Fibroblast of villous mesenchyme (primary cell): ENCODE results near the gene TMEM86B. TPM values are rescaled to one million over a fixed set of nuclear protein-coding genes. Genes with fewer than 3 reads are reported as not detected.

Experiments
- DNase-seq: peaks from one replicate; pipeline ENCODE4 v3.0.0-alpha.2; 2010; ENCODE audit warnings: low read depth
- H3K4me3 ChIP-seq: 2 replicates; pipeline ENCODE4 v1.5.1; 2011; ENCODE audit warnings: low read depth, mild to moderate bottlenecking, low read length
- CTCF ChIP-seq: IDR thresholded peaks from 2 replicates; pipeline ENCODE4 v1.5.1; 2012; ENCODE audit warnings: low read depth, mild to moderate bottlenecking, low read length; ENCODE audit not compliant: insufficient read depth
- total RNA-seq: library from RNA; depleted of rRNA; stranded (reverse); fragments of >200 nt; gene quantifications from 2 replicates; pipeline ENCODE4 v1.2.3, GENCODE V29; 2012

Gene TMEM86B
- 1.6 and 1.7 TPM in 2 replicates for total RNA-seq

GRCh38 chr19:55228403-55229031 lies at the start of gene TMEM86B:
Gene TMEM86B (minus strand): TSS chr19:55228763. CDS start chr19:55228741, 22 bp downstream.
- H3K4me3 ChIP-seq: no peak within 1 kb of the TSS
- DNase-seq: no peak
- no peak for TF ChIP-seq CTCF

GRCh38 chr19:55277494-55277893 lies 48.9 kb upstream of the TMEM86B start:
- DNase-seq: no peak
- no peak for TF ChIP-seq CTCF
- no peak overlapping the region for H3K4me3 ChIP-seq

- H3K4me3 ChIP-seq: no peak overlapping the region
- no peak for TF ChIP-seq CTCF
- DNase-seq: no peak
These were observed 48.3 kb upstream of the TMEM86B start for GRCh38 chr19:55276720-55277430.

GRCh38 chr19:55275851-55276719 lies 47.5 kb upstream of the TMEM86B start:
- no peak overlapping the region for H3K4me3 ChIP-seq
- TF ChIP-seq CTCF: no peak
- no peak for DNase-seq

GRCh38 chr19:55273978-55274707 lies 45.6 kb upstream of the TMEM86B start:
- no peak for TF ChIP-seq CTCF
- DNase-seq: no peak

GRCh38 chr19:55272142-55272541 lies 43.6 kb upstream of the TMEM86B start:
- no peak for TF ChIP-seq CTCF
- H3K4me3 ChIP-seq: no peak overlapping the region
- no peak for DNase-seq

More at GRCh38 chr19:55273978-55274707, 45.6 kb upstream of the TMEM86B start:
- no peak overlapping the region for H3K4me3 ChIP-seq
